Renal pelvis (tissue), 4 donors: Measurements from ENCODE around the gene BRSK2. TPM values are rescaled to one million over a fixed set of nuclear protein-coding genes. Genes with fewer than 3 reads are reported as not detected.
"Not testable (repeated sequence)": the region's sequence is repeated elsewhere in the genome, so short reads cannot be mapped to it uniquely, and the experiment has no call there.

Experiments used
- DNase-seq: peaks from one replicate; pipeline ENCODE4 v3.0.0-alpha.2; 2013
- polyA plus RNA-seq, 3 donors: library from polyadenylated mRNA; unstranded; fragments of 120-200 nt; gene quantifications; one replicate each; pipeline ENCODE4 v1.2.1, GENCODE V29; 2013; ENCODE audit not compliant: insufficient read length in 3 of 3

BRSK2 gene
- polyA plus RNA-seq, 3 donors: 0.98 to 1.2 (median 1.1) TPM

DNA sequence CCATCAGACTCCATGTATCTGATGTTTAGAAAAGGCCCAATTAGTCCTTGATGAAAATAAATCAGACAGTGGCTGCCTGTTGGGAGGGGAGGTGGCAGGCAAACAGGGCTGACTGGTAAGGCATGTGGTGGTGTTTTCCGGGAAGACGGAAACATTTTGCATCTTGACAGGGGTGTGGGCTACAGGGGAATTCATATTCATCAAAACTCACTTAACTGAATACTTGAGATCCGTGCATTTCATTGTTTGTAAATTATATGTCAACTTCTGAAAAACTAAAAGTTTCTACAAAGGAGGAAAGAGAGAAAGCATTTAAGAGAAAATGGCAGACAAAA lies 107.0 kb downstream of the BRSK2 start:
- no peak for DNase-seq

- no peak for DNase-seq
Measured at GRCh38 chr11:1497600-1497999, 107.9 kb downstream of the BRSK2 start.

DNA sequence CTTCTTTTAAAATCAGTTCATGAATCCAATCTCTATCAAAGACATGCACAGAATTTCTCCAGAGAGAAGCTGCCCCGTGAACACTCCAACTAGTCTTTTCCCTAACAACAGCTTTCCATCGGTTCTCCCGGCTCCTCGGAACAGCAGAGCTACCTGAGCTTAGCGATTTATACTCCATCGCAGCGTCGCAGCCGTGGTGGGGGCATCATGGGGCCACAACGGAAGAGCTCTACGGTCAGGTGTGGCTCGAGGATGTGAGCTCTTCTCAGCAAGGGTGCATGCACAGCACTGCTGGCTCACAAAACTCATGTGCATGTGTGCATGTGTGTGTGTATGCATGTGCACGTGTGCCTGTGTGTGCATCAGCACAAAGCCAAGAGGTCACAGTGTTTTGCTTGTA lies 108.5 kb downstream of the BRSK2 start:
- no peak for DNase-seq

DNA sequence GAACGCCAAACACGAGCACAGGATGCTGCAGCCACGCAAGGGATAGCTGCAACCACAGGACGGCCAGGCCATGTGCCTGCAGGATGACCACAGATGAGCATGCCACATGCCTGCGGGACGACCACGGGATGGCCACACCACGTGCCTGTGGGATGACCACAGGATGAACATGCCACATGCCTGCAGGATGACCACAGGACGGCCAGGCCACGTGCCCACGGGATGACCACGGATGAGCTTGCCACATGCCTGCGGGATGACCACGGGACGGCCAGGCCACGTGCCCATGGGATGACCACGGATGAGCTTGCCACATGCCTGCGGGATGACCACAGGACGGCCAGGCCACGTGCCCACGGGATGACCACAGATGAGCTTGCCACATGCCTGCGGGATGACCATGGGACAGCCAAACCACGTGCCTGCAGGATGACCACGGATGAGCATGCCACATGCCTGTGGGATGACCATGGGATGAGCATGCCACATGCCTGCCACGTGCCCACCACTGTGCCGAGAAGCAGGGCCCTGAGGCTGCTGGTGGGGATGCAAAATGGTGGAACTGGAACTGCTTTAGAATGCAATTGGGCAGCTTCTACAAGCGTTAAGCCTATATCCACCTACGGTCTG lies 109.6 kb downstream of the BRSK2 start:
- DNase-seq: no peak

- DNase-seq: no peak
Measured at GRCh38 chr11:1499899-1500298, 110.2 kb downstream of the BRSK2 start.

GRCh38 chr11:1500466-1501420 lies 111.0 kb downstream of the BRSK2 start:
- DNase-seq: no peak

DNA sequence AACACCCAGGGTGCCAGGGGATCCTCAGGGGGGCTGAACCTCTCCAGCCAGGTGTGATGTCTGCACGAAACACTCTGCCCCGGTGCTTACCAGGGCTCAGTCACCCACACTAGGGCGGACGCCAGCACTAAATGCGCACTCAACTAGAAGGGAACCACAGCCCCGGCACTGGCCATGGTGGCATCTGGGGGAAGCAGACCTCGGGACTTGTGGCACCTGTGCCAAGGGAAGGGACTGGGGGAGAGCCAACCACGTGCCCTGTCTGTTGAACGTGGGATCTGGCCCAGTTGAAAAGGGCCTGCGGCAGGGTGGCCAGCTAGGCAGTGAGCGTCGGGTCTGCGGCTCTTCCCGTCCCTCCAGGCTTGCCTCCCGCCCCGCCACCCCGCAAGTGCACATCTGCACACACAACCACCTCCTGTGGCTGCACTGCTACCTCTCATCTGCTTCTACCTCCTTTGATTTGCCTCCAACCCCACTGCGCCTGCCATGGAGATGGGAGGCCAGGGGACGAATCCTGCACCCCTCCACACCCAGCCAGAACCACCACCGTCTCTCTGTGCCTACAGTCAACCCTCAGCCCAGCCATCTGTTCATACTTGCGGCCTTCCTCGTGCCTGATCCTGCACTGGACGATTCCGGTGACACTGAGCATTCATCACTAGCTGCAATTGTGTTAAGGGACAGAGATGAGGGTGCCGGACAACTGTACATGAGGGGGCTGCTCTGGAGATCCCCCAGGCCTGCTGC lies 111.9 kb downstream of the BRSK2 start:
- DNase-seq: no peak

DNA sequence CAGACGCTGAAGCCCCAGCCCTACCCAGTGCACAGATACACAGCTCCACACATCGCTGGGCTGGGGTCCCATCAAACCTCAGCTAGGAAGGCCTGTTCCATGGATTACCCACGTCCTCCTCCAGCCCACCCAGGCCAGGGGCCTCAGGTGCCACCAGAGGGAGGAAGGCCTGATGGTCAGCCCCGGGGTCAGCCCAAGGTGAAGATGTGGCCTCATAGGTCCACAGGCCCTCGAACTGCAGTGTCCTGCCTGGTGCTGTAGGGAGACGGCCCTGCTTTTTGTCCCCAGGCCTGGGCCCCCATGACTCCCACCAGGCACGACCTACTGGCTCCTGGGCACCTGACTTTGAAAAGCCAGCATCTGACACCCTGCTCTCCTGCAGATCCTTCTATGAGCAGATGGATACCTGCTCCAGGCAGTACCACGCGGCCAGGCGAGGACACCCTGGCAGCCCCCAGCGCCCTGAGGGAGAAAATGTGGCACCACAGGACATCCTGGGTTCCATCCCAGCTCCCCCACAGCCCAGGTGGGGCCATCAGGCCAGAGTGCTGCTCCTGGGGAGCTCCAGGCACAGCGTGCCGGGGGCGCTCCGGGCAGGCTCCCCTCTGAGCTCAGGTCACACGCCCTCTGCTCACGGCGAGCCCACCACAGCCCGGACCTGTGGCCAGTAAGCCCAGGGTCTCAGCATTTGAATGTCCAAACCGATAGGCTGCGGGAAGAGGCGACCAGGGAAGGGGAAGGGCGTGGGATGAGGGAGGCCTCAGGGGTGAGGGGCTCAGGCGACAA lies 112.6 kb downstream of the BRSK2 start:
- DNase-seq: no peak

- no peak for DNase-seq
Measured at GRCh38 chr11:1502954-1503707, 113.4 kb downstream of the BRSK2 start.

GRCh38 chr11:1503708-1504104 lies 114.0 kb downstream of the BRSK2 start:
- no peak for DNase-seq

- DNase-seq: no peak
Measured at GRCh38 chr11:1504138-1504537, 114.4 kb downstream of the BRSK2 start.

DNA sequence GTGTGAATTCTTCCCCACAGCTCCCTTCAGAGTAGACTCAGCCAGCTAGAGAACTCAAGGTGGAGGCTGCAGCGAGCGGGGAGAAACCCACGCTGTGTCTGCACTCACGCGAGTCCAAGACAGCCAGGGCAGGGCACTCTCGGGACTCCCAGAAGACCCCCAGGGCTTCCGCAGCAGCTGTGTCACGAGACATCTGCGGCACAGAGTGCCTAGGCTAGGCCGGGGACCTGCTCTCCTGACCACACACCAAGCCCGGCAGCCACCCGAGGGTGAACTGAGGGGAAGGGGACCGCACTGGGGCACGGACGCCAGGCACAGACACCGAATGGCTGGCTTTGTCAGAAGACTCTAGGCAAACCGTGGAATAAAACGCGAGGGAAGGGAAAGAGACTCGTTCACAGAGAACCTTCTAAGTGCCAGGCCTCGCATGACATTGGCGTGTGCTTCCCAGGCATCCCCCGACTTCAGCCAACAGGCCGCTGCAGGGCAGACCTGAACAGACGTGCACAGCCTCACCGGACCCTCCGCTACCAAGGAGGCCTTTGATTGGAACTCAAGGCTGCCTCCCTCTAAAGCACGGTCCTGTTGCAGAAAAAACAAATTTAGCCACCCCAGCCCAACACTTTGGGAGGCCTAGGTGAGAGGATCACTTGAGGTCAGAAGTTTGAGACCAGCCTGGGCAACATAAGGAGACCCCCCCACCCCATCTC lies 115.0 kb downstream of the BRSK2 start:
- DNase-seq: no peak

DNA sequence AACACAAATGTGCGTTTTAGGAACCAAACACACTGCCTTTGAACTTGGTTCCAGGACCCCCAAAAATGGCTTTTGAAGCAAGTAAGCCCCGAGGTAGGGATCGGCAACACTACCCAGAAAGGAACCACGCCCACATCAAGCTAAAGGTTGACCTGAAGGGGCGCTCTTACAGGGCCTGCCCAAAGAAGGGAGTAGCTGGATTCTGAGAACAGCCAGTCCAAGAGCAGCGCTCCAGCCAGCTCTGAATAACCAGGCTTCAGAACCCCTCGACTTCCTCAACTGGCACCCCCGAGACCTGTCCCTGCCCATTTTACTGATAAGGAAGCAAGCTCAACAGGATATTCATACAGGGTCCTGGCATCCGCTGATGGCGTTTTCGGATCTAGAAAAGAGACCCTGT lies 115.7 kb downstream of the BRSK2 start:
- DNase-seq: no peak

- no peak for DNase-seq
Measured at GRCh38 chr11:1506981-1507380, 117.2 kb downstream of the BRSK2 start.

- no peak for DNase-seq
Measured at GRCh38 chr11:1507381-1508140, 117.8 kb downstream of the BRSK2 start.

- no peak for DNase-seq
Measured at GRCh38 chr11:1508491-1508891, 118.8 kb downstream of the BRSK2 start.

GRCh38 chr11:1508986-1509385 lies 119.3 kb downstream of the BRSK2 start:
- no peak for DNase-seq

GRCh38 chr11:1509626-1510255 lies 120.0 kb downstream of the BRSK2 start:
- no peak for DNase-seq

- not testable (repeated sequence) for DNase-seq
Measured at GRCh38 chr11:1510351-1510750, 120.6 kb downstream of the BRSK2 start.
